ENCODE data around the gene VPS37B.
"Not testable (repeated sequence)": the region's sequence is repeated elsewhere in the genome, so short reads cannot be mapped to it uniquely, and the experiment has no call there.

The VPS37B gene

DNA sequence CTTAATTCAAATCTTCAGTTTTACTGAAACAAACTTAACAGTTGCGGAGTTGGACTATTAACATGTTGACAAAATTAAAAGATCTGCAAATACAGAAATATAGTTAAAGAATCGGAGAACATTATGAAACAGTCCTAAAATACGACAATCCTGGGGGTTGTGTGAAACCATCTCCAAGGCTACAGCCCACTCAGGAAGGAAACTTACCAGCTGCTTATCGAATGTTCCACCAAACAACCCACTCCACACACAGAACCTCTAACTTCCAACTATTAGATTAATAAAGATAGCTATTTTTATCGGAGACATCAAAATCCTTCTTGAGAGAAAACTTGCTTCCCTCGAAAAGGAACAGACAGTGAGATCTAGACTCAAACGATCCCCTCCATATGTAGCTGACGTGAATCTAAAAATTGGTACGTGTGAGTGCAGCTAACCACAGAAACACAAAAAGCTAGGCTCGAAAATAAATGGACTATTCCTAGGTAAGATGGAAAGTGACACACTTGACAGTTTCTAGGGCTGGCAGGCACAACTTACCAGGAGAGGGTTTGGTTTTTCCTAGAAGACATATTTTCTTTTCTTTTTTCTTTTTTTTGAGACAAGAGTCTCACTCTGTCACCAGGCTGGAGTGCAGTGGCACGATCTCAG is 12.9 kb downstream of the VPS37B start:
- no peak for DNase-seq (ENCODE audit: low spot score)

DNA sequence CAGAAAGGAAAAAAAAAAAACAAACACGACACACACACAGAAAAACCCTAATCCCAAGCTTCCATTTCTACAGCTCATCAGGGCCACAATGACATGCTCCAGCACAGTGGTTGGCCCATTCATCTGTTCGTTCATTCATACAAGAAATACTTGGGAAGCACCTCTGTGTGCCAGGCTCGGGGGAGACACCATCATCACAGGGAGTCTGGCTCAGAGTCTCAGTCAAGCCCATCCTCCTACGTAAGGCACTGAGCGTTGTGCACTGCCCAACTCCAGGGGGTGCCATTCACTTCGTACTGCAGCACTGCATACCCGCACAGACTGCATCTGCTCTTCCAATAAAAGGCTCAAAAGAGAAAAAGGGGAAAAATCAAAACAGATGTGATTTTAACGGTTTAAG is 15.3 kb downstream of the VPS37B start:
- DNase-seq (ENCODE audit: low spot score), result no peak

DNA sequence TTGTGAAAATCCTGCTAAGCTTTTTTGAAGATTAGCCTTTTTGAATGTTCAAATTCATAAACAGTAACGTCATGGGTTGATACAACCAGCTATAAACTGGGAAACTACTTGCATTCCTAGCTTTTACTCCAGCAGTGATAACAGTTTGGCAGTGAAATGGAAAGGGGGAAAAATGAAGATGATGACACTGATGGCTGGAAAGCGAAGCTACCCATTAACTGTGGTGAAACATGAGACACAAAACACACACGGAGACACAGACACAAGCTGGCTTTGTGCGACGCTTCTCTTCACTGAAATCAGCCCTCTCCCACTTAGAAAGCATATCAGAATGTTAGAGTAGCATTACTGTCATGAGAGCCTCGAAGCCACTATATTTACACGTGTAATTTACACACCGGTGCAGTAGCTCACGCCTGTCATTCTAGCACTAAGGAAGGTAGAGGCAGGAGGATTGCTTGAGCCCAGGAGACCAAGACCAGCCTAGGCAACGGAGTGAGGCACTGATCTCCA is 15.7 kb downstream of the VPS37B start:
- no peak for DNase-seq (ENCODE audit: low spot score)

DNA sequence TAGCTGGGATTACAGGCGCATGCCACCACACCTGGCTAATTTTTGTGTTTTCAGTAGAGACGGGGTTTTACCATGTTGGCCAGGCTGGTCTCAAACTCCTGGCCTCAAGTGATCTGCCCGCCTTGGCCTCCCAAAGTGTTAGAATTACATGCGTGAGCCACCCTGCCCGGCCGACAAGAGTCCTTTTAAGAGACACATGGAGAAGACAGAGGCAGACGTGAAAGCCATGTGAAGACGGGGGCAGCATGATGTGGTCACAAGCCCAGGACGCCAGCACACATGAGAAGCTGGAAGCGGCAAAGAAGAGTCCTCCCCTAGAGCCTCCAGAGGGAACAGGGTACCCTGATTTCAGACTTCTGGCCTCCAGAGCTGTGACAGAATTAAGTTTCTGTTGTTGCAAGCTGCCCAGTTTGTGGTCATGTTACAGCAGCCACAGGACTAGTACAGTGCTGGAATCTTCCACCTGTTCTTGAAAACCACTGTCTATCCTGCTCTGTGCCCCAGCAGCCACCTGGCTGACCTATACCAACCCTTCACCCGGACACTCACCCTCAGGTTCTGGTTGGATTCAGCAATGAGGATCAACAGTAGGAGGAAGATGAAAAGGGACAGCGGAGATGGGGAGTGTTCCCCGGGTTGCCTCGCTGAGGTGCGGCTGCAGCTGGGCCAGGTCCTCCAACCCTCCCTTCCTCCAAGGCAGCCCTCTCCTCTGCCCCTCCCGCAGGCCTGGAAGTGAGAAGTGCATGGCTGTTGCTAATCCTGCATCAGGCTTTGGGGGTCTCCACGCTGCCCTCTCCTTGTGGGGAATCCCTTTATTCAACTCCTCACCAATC is 16.9 kb downstream of the VPS37B start:
- DNase-seq (ENCODE audit: low spot score), result no peak

DNA sequence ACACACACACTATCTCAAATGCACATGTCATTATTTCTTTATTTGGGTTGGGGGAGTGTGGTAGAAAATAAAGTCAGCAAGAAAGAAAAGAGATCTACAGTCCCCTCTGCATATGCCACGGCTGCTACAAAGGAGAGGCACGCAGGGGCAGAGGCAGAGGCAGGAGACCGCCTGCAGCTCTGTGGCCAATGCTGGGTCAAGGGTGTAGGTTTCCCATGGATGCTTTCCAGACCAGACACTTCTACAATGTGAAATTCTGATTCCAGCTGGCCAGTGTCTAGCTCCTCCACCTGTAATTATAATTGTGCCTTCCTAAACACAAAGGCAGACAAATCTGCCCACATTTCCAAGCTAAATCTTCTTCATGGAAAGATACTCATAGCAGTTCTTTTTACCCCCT is 19.2 kb downstream of the VPS37B start:
- DNase-seq (ENCODE audit: low spot score), result no peak

DNA sequence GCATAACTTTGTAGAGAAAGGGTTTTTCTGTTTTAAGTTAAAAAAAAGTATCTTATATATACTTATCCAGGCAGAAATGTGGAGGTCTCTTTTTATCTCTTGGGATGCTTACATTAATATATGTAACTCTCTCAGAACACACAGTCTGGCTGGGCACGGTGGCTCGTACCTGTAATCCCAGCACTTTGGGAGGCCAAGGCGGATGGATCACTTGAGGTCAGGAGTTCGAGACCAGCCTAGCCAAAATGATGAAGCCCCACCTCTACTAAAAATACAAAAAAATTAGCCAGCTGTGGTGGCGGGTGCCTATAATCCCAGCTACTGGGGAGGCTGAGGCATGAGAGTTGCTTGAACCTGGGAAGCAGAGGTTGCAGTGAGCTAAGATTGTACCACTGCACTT is 19.6 kb downstream of the VPS37B start:
- DNase-seq (ENCODE audit: low spot score), result not testable (repeated sequence)

DNA sequence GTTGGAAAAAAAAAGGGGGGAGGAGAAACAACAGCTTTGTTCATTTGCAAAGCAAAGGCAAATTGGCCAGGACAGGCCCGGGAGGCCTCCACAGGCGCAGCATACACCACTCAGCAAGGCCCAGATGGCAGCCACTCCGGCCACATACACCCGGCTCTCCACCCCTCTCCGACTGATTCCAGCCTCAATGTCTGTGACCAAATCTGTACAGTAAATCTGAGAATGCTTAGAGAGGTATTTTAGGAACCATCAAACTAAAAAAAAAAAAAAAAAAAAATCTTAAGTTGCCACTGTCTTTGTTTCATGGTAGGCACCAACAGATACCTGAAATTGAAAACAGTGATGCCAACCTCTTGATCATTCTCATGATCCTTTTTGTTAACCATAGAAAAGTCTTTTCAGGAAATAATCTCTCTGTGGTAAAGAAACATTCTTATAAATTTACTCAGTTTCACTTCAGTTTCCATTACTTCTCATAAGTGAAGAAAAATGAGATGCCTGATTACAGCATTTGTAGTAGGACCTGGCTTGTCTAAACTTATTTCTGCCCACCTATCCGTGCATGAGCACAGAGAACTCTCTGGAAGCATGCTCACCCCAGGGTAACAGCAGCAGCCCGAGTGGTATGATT is 20.2 kb downstream of the VPS37B start:
- no peak for DNase-seq (ENCODE audit: low spot score)

DNA sequence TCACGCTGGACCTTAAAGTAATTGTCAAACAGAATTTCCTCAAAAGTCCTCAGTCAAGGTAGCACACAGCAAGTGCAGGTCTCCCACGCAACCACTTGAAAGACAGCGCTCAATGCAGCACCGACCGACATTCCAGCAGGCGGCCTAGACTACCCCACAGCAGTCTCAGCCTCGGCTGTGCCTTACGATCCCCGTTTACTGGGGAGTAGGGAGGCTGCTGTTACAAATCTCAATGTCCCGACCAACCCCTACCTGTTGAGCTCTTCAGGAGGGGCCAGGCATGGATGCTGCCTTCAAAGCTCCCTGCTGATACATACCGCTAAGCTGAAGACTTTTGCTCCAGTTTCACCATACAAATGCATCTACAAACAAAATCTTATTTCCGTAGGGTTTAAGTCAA is 21.8 kb downstream of the VPS37B start:
- no peak for DNase-seq (ENCODE audit: low spot score)

DNA sequence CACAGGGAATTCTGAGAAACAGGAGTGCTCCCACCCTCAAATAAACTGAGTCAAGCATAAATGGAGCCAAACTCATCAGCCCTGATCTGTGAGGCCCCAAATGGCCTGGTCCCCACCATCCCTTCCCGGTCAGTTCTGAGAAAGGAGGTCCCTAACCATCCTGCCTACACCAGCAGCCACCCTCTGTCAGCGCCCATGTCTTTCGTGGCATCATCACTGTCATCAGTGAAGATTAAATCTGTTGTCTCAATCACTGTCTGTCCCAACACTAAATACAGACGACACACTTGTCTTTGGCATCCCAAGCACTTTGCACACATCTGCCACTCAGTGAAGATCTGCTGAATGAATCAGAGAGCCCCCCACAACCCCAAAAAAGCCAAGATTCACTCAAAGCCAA is 22.4 kb downstream of the VPS37B start:
- DNase-seq (ENCODE audit: low spot score), result no peak

DNA sequence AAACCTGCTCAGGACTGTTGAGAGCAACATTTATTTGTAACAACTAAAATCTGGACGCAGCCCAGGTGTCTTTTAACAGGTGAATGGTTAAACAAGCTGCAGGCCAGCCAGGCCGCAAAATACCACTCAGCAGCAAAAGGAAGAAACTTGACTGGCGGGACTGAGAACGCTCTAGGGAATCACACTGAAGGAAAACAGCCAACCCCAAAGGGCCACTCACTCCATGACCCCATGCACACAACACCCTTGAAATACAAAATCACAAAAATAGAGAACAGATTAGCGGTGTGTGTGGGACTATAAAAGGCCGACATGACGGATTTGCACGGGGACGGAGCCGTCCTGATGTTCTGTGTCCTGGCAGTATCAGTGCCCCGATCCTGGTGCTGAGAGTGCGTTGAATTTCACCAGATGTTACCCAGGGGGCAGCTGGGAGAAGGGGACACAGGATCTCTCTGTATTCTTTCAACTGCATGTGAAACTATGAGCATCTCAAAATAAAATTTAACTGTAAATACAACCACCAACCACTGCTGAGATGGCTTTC is 23.0 kb downstream of the VPS37B start:
- DNase-seq (ENCODE audit: low spot score), result no peak

DNA sequence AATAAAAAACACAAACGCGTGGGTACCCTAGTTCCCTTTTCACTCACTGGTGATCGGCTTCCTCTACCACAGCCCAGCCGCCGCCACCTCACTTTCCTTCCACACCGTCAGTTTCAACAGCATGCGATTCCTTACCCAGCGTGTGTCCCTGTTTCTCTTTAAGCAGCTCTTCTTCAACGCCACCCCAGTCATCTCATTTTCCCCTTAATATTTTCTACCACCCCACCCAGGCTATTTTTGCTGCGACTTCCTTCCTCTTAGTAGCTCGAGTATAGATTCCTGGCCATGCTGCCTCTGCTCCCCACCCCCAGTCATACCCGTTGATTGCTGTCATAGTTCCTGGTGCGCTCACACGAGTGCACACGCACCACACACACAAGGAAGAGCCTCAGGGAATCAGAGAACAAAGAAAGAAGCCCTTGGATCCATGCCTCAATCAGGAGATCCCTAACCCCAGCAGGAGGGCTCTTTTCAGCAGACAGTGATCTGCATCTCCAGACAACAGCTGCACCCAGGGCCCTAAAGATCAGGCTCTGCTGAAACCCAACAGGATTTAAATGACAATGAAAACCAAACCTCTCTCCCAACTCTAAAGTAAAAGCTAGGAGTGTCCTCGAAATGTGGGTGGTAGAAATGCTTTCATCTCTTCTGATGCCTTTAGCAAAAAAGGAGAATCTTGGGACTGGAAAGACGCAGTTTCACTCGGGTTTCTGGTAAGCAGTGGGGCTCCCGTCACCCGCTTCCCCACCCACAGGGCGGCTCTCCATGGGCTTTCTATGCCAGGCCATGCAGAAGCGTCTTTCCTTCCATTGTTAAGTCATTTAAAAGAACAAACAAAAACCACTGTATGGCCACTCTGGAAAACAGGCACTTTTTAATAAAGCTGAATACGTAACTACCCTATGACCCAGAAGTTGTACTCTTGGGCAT is 23.8 kb downstream of the VPS37B start:
- no peak for DNase-seq (ENCODE audit: low spot score)

DNA sequence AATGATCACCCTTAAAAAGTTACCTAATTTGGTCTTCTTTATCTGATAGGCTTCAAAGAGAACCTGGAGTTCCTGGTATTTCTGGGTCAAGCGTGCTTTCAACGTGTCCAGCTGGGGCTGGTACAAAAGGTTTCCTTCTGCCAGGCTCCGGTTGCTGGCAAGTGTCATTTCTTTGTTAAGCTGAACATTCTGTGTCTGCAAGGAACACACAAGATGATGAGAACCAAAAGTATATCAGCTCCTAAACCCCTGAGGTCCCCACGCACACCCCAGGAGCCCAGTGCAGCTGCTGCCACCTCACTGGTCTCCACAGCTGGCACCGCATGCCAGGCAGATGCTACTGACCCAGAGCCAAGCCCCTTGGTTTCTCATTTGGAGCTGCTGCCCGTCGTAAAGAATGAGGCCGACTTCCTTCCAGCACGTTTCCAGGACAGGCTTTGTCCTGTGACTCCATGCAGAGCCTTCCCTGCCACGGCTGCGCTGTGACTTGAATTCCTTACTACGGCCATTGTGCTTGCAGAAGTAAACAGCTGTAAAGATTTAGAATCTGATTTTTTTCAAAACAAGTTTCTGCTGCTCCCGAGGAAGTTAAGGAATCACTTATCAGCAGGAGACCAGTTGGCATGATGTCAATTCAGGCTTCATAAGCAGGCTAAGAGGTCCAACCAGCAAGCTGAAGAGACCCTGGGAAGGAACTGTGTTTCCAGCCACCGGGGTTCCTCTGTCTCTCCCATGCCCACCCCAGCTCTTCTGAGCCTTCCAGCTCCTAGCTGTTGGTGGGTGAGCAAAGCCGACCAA is 24.9 kb downstream of the VPS37B start:
- DNase-seq (ENCODE audit: low spot score), result no peak

DNA sequence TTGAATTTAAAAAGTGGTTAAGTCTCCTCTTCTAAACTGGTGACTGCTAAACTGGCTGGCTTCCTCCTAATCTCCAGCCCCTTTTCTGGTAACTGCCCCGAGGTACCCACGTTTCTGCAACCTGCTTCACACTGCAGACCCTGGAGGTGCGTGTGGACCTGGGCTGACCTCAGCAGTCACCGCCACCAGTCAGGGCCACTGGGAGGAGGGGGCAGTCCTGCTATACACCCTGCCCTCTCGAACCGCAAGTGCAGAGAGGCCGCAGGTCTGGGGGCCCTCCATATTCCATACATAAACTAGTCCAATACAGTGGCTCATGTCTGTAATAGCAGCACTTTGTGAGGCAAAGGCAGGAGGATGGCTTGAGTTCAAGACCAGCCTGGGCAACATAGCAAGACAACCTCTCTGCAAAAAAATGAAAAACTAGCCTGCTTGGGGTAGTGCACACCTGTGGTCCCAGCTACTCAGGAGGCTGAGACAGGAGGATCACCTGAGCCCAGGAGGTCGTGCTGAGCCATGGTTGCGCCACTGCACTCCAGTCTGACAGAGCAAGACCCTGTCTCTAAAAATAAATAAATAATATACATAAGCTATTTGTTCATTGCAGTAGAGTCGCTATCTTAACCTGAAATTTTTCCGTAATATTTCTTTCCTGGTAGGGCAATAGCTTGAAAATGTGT is 25.6 kb downstream of the VPS37B start:
- no peak for DNase-seq (ENCODE audit: low spot score)

DNA sequence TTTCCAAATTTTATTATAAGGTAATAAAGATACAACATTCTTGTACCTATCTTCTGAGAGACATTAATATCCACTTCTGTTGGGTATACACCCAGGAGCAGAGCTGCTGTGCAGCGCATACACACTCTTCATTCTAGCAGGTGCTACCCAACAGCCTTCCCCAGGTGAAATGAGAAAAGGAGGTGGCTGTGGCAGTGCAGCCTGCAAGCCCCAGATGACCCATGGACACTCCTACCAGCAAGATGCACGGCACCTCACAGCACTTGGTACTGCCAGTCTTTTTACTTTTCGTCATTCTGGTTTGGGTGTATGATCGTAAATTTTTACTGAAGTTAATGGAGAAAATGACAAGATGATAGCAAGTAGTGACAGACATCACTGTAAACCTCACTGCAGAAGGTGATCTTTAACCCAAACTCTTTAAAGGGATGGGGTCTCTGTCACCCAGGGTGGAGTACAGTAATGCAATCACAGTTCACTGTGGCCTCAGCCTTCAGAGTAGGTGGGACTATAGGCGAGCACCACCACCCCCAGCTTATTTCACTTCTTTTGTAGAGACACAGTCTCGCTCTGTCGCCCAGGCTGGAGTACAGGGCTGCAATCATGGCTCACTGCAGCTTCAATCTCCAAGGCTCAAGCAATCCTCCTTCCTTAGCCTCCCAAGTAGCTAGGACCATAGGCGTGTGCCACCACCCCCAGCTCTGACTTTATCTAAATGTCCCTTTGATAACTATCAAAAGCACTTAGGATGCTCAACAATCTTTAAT is 26.5 kb downstream of the VPS37B start:
- DNase-seq (ENCODE audit: low spot score), result no peak

DNA sequence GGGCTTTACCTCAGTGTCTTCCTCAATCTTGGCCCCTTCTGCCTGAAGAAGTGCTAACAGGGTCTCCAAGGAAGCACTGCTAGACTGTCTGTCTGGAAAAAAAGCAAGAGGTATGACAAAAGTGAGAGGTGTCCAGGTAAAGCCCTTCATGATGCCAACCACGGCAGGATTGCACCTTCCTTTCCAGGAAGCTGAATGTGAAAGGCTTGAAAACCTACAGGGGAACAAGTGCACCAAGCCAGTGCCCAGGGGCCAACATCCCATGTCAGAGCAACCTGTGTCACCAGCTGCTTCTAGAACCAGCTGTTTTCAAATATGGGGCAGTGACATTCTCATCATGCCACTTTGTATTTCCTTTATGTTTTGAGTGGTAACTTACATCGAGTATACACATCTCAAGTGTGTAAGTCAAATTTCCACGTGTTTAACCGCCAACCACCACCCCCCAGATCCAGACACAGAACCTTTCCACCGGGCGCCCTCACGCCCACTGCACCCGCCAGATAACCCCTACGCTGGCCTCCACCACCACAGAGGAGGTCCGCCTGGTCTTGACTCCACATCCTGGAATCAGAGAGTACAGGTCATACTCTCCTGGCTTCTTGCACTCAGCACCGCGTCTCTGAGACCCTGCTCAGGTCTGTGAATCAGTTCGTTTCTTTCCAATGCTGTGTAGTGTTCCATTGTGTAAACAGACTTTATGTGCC is 27.3 kb downstream of the VPS37B start:
- no peak for DNase-seq (ENCODE audit: low spot score)

DNA sequence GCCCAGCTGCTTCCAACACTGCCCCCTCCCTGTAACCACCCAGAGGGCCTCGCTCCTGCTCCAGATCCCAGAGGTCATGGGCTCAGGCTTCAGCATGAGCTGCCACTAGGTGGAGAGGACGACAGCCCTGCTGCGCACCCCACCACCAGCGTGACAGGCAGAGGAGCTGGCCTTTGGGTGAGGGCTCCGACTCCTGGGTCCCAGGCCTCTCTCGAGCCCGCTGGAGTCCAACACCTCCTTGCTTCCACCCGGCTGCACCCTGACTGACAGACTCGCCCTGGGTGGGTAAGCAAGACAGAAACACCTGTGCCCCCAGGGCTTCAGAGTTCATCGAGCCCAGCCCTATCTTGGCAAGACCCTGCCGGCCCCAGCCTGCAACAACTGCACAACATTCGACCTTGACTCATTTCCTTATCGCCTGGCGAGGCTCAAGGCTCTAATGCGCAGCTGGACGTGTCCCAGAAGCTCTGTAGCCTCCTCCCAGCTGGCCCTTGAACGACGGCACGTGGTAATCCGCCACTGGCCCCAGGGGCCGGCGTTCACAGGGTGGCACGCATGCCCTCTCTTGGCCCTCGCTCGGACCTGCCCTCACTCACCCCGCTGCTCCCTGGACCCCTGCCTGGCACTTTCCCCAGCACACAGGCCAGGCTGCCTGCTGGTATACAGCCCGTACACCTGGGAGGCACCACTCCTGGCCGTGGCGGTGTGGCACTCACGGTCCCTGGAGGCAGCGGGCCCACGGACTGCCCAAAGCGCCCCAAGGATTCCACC is 28.0 kb downstream of the VPS37B start:
- peak; percentile 55 for DNase-seq (ENCODE audit: low spot score)

DNA sequence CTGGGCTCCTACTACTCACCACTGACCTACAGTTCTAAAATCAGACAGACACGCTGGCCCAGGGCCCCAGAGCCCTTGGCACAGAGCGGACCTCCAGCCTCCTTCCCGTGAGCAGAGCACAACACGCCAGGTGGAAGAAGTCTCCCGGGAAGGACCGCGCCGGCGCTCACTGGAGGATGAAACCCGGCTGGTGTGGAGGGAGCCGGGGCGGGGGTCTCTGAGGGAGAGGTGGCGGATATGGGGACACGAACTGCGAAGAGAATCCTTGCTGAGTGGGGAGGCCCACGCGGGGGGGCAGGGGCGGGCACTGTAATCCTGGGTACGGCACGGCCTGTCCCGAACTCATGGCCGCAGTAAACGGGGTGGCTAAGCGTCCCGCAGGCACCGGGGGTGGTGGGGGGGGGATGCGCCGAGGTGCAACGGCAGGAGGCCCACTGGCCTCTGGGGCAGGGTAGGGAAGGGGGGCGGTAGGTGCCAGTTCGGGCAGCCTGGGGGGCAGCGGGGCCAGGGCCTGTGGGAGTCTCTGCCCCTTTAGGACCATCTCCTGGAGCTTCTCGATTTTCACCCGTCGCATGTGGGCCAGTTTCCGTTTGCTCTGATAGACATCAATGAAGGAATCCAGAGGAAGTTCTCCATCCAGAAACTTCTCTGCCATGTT is 28.8 kb downstream of the VPS37B start:
- DNase-seq (ENCODE audit: low spot score), result no peak

Data from HuH-7 (cell line).